ENCODE data around the gene RETN.
"Not testable (repeated sequence)": the region's sequence is repeated elsewhere in the genome, so short reads cannot be mapped to it uniquely, and the experiment has no call there.

RETN gene

GRCh38 chr19:7640803-7641202, 28.0 kb upstream of the RETN start:
- Histone ChIP-seq H3K9ac (no peak overlapping the region), H3K4me1 (ENCODE audit: low read depth, poor library complexity, severe bottlenecking) (peaks cover 4% of the 10 kb centered on the region), H3K27me3 (ENCODE audit: insufficient read depth, low read depth) (no peaks in the 10 kb centered on the region), H2AFZ (ENCODE audit: low read depth) (no peak overlapping the region), H4K20me1 (ENCODE audit: insufficient read depth) (no peaks in the 10 kb centered on the region), H3K36me3 (ENCODE audit: insufficient read depth) (no peaks in the 10 kb centered on the region), H3K27ac (no peak overlapping the region), H3K4me3 (IDR thresholded peaks at IDR 0.05; ENCODE audit: insufficient read depth, low read depth, low read length) (no peak overlapping the region), H3K4me2 (no peak overlapping the region), H3K79me2 (ENCODE audit: insufficient read depth, low read depth) (no peaks in the 10 kb centered on the region)
- TF ChIP-seq, protein P1, sequence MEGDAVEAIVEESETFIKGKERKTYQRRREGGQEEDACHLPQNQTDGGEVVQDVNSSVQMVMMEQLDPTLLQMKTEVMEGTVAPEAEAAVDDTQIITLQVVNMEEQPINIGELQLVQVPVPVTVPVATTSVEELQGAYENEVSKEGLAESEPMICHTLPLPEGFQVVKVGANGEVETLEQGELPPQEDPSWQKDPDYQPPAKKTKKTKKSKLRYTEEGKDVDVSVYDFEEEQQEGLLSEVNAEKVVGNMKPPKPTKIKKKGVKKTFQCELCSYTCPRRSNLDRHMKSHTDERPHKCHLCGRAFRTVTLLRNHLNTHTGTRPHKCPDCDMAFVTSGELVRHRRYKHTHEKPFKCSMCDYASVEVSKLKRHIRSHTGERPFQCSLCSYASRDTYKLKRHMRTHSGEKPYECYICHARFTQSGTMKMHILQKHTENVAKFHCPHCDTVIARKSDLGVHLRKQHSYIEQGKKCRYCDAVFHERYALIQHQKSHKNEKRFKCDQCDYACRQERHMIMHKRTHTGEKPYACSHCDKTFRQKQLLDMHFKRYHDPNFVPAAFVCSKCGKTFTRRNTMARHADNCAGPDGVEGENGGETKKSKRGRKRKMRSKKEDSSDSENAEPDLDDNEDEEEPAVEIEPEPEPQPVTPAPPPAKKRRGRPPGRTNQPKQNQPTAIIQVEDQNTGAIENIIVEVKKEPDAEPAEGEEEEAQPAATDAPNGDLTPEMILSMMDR (conservative IDR thresholded peaks at IDR 0.05; ENCODE audit: low read depth, low read length), result no peak

DNA sequence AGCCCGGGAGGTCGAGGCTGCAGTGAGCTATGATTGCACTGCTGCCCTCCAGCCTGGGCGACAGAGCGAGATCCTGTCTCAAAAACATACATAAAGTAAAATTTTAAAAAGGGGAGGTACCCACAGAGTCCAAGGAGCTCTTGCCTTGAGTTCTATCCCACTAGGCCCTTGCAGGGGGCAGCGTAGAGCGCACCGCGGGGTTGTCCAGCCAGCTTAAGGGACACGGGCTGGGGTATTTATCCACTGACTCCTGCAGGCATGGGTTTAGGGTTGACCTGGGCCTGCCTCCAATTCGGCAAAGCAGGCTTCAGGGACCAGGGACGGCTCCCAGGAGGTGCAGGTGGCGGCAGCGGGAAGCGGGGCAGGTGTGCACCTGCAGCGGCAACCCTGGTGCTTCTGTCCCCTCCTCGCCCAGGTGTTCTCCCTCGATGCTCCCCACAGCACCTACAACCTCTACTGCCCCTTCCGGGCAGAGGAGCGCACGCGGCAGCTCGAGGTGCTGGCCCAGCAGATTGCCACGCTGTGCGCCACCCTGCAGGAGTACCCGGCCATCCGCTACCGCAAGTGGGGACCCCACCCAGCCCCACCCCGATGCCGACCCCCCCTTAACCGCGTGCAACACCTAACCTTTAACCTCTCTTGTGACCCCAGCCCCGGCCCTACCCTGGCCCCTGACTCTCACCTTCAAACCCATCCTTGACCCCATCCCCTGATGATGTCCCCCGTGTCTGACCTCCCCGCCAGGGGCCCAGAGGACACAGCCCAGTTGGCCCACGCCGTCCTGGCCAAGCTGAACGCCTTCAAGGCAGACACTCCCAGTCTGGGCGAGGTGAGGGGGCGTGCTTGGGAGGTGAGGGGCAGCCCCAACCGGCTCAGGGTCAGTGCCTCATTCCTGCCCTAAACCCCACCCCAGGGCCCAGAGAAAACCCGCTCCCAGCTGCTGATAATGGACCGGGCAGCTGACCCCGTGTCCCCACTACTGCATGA, 27.3 kb upstream of the RETN start:
- no peaks in the 10 kb centered on the region for H3K27me3 ChIP-seq (ENCODE audit: insufficient read depth, low read depth)

GRCh38 chr19:7642295-7643030, 26.4 kb upstream of the RETN start:
- no peaks in the 10 kb centered on the region for H3K79me2 ChIP-seq (ENCODE audit: insufficient read depth, low read depth)
- no peaks in the 10 kb centered on the region for H3K27me3 ChIP-seq (ENCODE audit: insufficient read depth, low read depth)
- no peak overlapping the region for H3K4me2 ChIP-seq
- H4K20me1 ChIP-seq (ENCODE audit: insufficient read depth), result no peaks in the 10 kb centered on the region
- H3K36me3 ChIP-seq (ENCODE audit: insufficient read depth), result no peaks in the 10 kb centered on the region
- H3K4me3 ChIP-seq (IDR thresholded peaks at IDR 0.05; ENCODE audit: insufficient read depth, low read depth, low read length), result no peak overlapping the region
- no peak overlapping the region for H3K9ac ChIP-seq
- TF ChIP-seq, protein P1 (conservative IDR thresholded peaks at IDR 0.05; ENCODE audit: low read depth, low read length), result no peak
- H3K27ac ChIP-seq, result no peak overlapping the region
- no peaks in the 10 kb centered on the region for H3K4me1 ChIP-seq (ENCODE audit: low read depth, poor library complexity, severe bottlenecking)
- H2AFZ ChIP-seq (ENCODE audit: low read depth), result no peak overlapping the region

More for the DNA sequence above, 27.3 kb upstream of the RETN start:
- no peak overlapping the region for H3K4me2 ChIP-seq
- H4K20me1 ChIP-seq (ENCODE audit: insufficient read depth), result no peaks in the 10 kb centered on the region
- H2AFZ ChIP-seq (ENCODE audit: low read depth), result no peak overlapping the region
- TF ChIP-seq, protein P1 (conservative IDR thresholded peaks at IDR 0.05; ENCODE audit: low read depth, low read length), result no peak
- no peaks in the 10 kb centered on the region for H3K36me3 ChIP-seq (ENCODE audit: insufficient read depth)
- no peaks in the 10 kb centered on the region for H3K79me2 ChIP-seq (ENCODE audit: insufficient read depth, low read depth)
- no peak overlapping the region for H3K27ac ChIP-seq
- no peak overlapping the region for H3K4me3 ChIP-seq (IDR thresholded peaks at IDR 0.05; ENCODE audit: insufficient read depth, low read depth, low read length)
- H3K9ac ChIP-seq, result no peak overlapping the region
- H3K4me1 ChIP-seq (ENCODE audit: low read depth, poor library complexity, severe bottlenecking), result peaks cover 2% of the 10 kb centered on the region

DNA sequence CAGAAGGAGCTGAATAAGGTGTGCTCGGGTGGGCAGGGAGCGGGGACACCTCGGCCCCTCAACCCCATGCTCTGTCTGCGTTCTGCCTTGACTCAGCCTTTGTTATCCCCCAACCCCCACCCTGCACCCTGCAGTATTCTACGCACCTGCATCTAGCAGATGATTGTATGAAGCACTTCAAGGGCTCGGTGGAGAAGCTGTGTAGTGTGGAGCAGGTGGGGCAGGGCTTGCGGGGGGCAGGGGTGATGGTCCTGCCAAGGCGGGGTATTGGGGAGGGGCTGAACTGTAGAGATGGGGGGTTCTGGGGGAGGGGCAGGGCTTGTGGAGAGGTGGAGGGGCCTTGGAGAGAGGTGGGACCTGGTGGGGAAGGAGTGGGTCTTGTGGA, 25.8 kb upstream of the RETN start:
- Histone ChIP-seq H3K79me2 (ENCODE audit: insufficient read depth, low read depth) (no peaks in the 10 kb centered on the region), H3K4me2 (no peak overlapping the region), H3K36me3 (ENCODE audit: insufficient read depth) (no peaks in the 10 kb centered on the region), H2AFZ (ENCODE audit: low read depth) (no peak overlapping the region), H3K9ac (no peak overlapping the region), H3K4me3 (IDR thresholded peaks at IDR 0.05; ENCODE audit: insufficient read depth, low read depth, low read length) (no peak overlapping the region), H3K27ac (no peak overlapping the region), H3K4me1 (ENCODE audit: low read depth, poor library complexity, severe bottlenecking) (no peaks in the 10 kb centered on the region), H3K27me3 (ENCODE audit: insufficient read depth, low read depth) (no peaks in the 10 kb centered on the region), H4K20me1 (ENCODE audit: insufficient read depth) (no peaks in the 10 kb centered on the region)
- TF ChIP-seq, protein P1 (conservative IDR thresholded peaks at IDR 0.05; ENCODE audit: low read depth, low read length), result no peak

GRCh38 chr19:7643629-7644549, 25.0 kb upstream of the RETN start:
- not testable (repeated sequence) for H3K4me3 ChIP-seq (IDR thresholded peaks at IDR 0.05; ENCODE audit: insufficient read depth, low read depth, low read length); H3K4me1 ChIP-seq (ENCODE audit: low read depth, poor library complexity, severe bottlenecking); H3K9ac ChIP-seq; H3K27me3 ChIP-seq (ENCODE audit: insufficient read depth, low read depth); H3K36me3 ChIP-seq (ENCODE audit: insufficient read depth); H3K27ac ChIP-seq; H3K79me2 ChIP-seq (ENCODE audit: insufficient read depth, low read depth); H4K20me1 ChIP-seq (ENCODE audit: insufficient read depth); H3K4me2 ChIP-seq; H2AFZ ChIP-seq (ENCODE audit: low read depth)

Measured in KMS-11 (cell line).